ENCODE data around the gene SHANK3. TPM values are rescaled to one million over a fixed set of nuclear protein-coding genes. Genes with fewer than 3 reads are reported as not detected.

Gene SHANK3
- total RNA-seq, 1 donor from 2014 or later: 10.6 TPM

DNA sequence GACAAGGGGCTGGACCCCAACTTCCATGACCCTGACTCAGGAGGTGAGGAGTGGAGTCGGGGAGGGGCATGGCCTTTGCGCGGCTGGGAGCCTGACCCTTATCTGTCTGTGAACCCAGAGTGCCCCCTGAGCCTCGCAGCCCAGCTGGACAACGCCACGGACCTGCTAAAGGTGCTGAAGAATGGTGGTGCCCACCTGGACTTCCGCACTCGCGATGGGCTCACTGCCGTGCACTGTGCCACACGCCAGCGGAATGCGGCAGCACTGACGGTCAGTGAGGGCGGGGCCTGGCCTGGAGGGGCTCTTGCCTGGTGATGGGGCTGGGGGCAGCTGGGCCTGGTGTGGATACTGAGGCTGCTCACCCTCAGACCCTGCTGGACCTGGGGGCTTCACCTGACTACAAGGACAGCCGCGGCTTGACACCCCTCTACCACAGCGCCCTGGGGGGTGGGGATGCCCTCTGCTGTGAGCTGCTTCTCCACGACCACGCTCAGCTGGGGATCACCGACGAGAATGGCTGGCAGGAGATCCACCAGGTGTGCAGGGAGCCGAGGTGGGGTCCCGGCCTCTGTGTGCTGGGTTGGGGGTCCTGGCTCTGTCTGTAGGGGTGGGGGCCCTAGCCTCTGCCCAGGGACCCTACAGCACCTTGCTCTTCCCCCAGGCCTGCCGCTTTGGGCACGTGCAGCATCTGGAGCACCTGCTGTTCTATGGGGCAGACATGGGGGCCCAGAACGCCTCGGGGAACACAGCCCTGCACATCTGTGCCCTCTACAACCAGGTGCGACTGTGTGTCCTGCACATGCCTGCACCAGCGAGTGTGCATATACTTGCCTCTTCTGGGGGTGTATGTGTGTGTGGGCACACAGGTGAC is 6.3 kb downstream of the SHANK3 start:
- no peak for DNase-seq (ENCODE audit: low read depth)
- H3K27ac Mint-ChIP-seq (ENCODE audit: unreplicated experiment): no peak overlapping the region
- no peak overlapping the region for H3K4me3 Mint-ChIP-seq (ENCODE audit: unreplicated experiment)

DNA sequence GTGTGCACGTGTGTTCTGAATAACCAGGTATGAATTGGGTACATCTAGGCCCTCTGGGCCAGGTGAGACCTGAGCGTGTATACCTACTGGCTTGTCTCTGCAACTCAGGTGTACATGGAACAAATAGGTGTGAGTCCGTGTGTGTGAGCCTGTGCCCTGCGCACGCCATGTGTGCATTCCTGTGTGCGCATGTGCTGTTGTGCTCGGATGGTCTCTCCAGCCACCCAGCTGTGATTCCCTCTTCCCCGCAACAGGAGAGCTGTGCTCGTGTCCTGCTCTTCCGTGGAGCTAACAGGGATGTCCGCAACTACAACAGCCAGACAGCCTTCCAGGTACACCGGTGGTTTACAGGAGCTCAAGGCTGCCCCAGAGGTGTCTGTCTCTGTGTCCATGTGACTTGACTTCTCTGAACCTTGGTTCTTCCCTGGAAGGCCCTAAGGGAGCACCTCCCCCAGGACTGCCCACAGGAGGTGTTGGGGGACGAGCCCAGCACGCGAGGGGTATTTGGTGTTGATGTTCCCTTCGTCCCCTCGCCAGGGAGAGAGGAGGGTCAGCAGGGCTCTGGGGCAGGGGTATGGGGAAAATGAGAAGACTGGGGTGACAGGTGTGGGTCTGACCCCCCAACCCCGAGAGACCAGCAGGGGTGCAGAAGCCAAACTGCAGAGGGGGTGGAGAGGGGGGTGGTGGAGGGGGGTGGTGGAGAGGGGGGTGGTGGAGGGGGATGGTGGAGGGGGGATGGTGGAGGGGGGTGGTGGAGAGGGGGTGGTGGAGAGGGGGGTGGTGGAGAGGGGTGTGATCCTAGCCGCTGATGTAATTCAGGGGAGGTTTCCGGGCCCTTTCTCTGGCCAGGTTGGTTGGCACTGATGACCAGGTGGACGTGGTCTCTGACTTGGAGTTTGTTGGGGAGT is 10.7 kb downstream of the SHANK3 start:
- no peak overlapping the region for H3K4me2 ChIP-seq (ENCODE audit: low read length)
- no peaks in the 10 kb centered on the region for H3K36me3 ChIP-seq (ENCODE audit: insufficient read depth, low read length)
- no peak overlapping the region for H2AFZ ChIP-seq (ENCODE audit: low read depth, low read length)
- H3K4me1 ChIP-seq (ENCODE audit: insufficient read depth, low read length): peaks cover 8% of the 10 kb centered on the region
- no peaks in the 10 kb centered on the region for H4K20me1 ChIP-seq (ENCODE audit: insufficient read depth, low read length)
- H3K9ac ChIP-seq (ENCODE audit: low read length): no peak overlapping the region
- H3K4me3 Mint-ChIP-seq (ENCODE audit: unreplicated experiment): no peak overlapping the region
- no peaks in the 10 kb centered on the region for H3K9me3 Mint-ChIP-seq (ENCODE audit: unreplicated experiment)
- peak overlapping the region; percentile 12 for H3K27ac Mint-ChIP-seq (ENCODE audit: unreplicated experiment)
- H3K36me3 Mint-ChIP-seq (ENCODE audit: low read depth, unreplicated experiment): peaks cover 11% of the 10 kb centered on the region
- no peak for FAIRE-seq
- no peaks in the 10 kb centered on the region for H3K79me2 ChIP-seq (ENCODE audit: insufficient read depth, low read length)
- H3K4me1 Mint-ChIP-seq (ENCODE audit: low read depth, unreplicated experiment): peaks cover 6% of the 10 kb centered on the region
- no peaks in the 10 kb centered on the region for H3K9me3 ChIP-seq (ENCODE audit: insufficient read depth, low read depth, low read length)
- peaks cover 12% of the 10 kb centered on the region for H3K27me3 Mint-ChIP-seq (ENCODE audit: low read depth, unreplicated experiment)
- TF ChIP-seq, protein P1, sequence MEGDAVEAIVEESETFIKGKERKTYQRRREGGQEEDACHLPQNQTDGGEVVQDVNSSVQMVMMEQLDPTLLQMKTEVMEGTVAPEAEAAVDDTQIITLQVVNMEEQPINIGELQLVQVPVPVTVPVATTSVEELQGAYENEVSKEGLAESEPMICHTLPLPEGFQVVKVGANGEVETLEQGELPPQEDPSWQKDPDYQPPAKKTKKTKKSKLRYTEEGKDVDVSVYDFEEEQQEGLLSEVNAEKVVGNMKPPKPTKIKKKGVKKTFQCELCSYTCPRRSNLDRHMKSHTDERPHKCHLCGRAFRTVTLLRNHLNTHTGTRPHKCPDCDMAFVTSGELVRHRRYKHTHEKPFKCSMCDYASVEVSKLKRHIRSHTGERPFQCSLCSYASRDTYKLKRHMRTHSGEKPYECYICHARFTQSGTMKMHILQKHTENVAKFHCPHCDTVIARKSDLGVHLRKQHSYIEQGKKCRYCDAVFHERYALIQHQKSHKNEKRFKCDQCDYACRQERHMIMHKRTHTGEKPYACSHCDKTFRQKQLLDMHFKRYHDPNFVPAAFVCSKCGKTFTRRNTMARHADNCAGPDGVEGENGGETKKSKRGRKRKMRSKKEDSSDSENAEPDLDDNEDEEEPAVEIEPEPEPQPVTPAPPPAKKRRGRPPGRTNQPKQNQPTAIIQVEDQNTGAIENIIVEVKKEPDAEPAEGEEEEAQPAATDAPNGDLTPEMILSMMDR (IDR thresholded peaks at IDR 0.05; ENCODE audit: insufficient read depth, low read depth, low read length): no peak
- no peak for TF ChIP-seq EZH2 (IDR thresholded peaks at IDR 0.05; ENCODE audit: insufficient read depth, low read length)
- no peak overlapping the region for H3K4me3 ChIP-seq (ENCODE audit: insufficient read depth, low read depth, low read length)
- DNase-seq (ENCODE audit: low read depth): no peak
- H3K27me3 ChIP-seq (ENCODE audit: insufficient read depth, low read length): no peaks in the 10 kb centered on the region
- H3K27ac ChIP-seq (ENCODE audit: low read depth, low read length): no peak overlapping the region

More for the DNA sequence above, 6.3 kb downstream of the SHANK3 start:
- H3K27ac ChIP-seq (ENCODE audit: low read depth, low read length): no peak overlapping the region
- H3K9me3 ChIP-seq (ENCODE audit: insufficient read depth, low read depth, low read length): peaks cover 4% of the 10 kb centered on the region
- peaks cover 2% of the 10 kb centered on the region for H3K4me1 ChIP-seq (ENCODE audit: insufficient read depth, low read length)
- H4K20me1 ChIP-seq (ENCODE audit: insufficient read depth, low read length): no peaks in the 10 kb centered on the region
- no peak overlapping the region for H3K4me2 ChIP-seq (ENCODE audit: low read length)
- H3K79me2 ChIP-seq (ENCODE audit: insufficient read depth, low read length): no peaks in the 10 kb centered on the region
- no peak overlapping the region for H2AFZ ChIP-seq (ENCODE audit: low read depth, low read length)
- no peak overlapping the region for H3K4me3 ChIP-seq (ENCODE audit: insufficient read depth, low read depth, low read length)
- Mint-ChIP-seq H3K9me3 (ENCODE audit: unreplicated experiment) (peaks cover 4% of the 10 kb centered on the region), H3K27me3 (ENCODE audit: low read depth, unreplicated experiment) (peaks cover 11% of the 10 kb centered on the region), H3K4me1 (ENCODE audit: low read depth, unreplicated experiment) (peaks cover 3% of the 10 kb centered on the region), H3K36me3 (ENCODE audit: low read depth, unreplicated experiment) (peaks cover 7% of the 10 kb centered on the region)
- H3K9ac ChIP-seq (ENCODE audit: low read length): no peak overlapping the region
- no peak for TF ChIP-seq EZH2 (IDR thresholded peaks at IDR 0.05; ENCODE audit: insufficient read depth, low read length)
- TF ChIP-seq, protein P1 (IDR thresholded peaks at IDR 0.05; ENCODE audit: insufficient read depth, low read depth, low read length): no peak
- no peak for FAIRE-seq
- peaks cover 12% of the 10 kb centered on the region for H3K27me3 ChIP-seq (ENCODE audit: insufficient read depth, low read length)
- H3K36me3 ChIP-seq (ENCODE audit: insufficient read depth, low read length): no peaks in the 10 kb centered on the region
